Large intestine (tissue), 3 donors: ENCODE results near the gene FRMD3. TPM values are rescaled to one million over a fixed set of nuclear protein-coding genes. Genes with fewer than 3 reads are reported as not detected.

Experiments
- DNase-seq, 2 donors: peaks; one replicate each; pipeline versions ENCODE4 v3.0.0 to v3.0.0-alpha.2; 2013
- H3K27ac ChIP-seq: one replicate; pipeline ENCODE4 v1.5.1; 2013; ENCODE audit warnings: low read length
- H3K27me3 ChIP-seq: 2 replicates; pipeline ENCODE4 v1.6.1; 2013; ENCODE audit warnings: low read length; ENCODE audit not compliant: control insufficient read depth, insufficient read depth
- H3K36me3 ChIP-seq: 2 replicates; pipeline ENCODE4 v1.6.1; 2013; ENCODE audit warnings: low read length; ENCODE audit not compliant: control insufficient read depth, insufficient read depth
- H3K4me1 ChIP-seq: one replicate; pipeline ENCODE4 v1.6.1; 2013; ENCODE audit warnings: low read length; ENCODE audit not compliant: control insufficient read depth, insufficient read depth
- H3K4me3 ChIP-seq: one replicate; pipeline ENCODE4 v1.5.1; 2013; ENCODE audit warnings: low read length
- H3K9me3 ChIP-seq: one replicate; pipeline ENCODE4 v1.6.1; 2013; ENCODE audit warnings: mild to moderate bottlenecking, low read depth, low read length, moderate library complexity; ENCODE audit not compliant: control insufficient read depth
- WGBS: methylation state at CpG from one replicate; pipeline ENCODE4 v1.1.5; 2013; ENCODE audit warnings: low lambda C conversion rate; ENCODE audit not compliant: insufficient coverage; 5-methylcytosine and 5-hydroxymethylcytosine counted together
- polyA plus RNA-seq: library from polyadenylated mRNA; unstranded; fragments of 120-200 nt; gene quantifications from one replicate; pipeline ENCODE4 v1.2.1, GENCODE V29; 2013

The FRMD3 gene
- polyA plus RNA-seq, 1 donor = 4.4 TPM

- Histone ChIP-seq H3K27me3 (peaks cover 13% of the 10 kb centered on the region), H3K27ac (no peak overlapping the region), H3K9me3 (no peaks in the 10 kb centered on the region), H3K4me1 (no peaks in the 10 kb centered on the region), H3K36me3 (no peaks in the 10 kb centered on the region), H3K4me3 (no peak overlapping the region)
- WGBS = no CpG with 5 or more reads among the region's 2 CpGs
- no peak for DNase-seq
These were observed 337.7 kb downstream of the FRMD3 start for GRCh38 chr9:83200531-83200930.

- Histone ChIP-seq H3K27me3 (peaks cover 13% of the 10 kb centered on the region), H3K4me1 (no peaks in the 10 kb centered on the region), H3K4me3 (no peak overlapping the region), H3K36me3 (no peaks in the 10 kb centered on the region), H3K27ac (no peak overlapping the region), H3K9me3 (no peaks in the 10 kb centered on the region)
- DNase-seq = no peak
- WGBS = no CpG with 5 or more reads among the region's 6 CpGs
These were observed 338.4 kb downstream of the FRMD3 start for GRCh38 chr9:83199832-83200231.

- Histone ChIP-seq H3K36me3 (no peaks in the 10 kb centered on the region), H3K9me3 (no peaks in the 10 kb centered on the region), H3K27me3 (peaks cover 13% of the 10 kb centered on the region), H3K4me1 (no peaks in the 10 kb centered on the region), H3K27ac (no peak overlapping the region), H3K4me3 (no peak overlapping the region)
- no CpG with 5 or more reads among the region's 5 CpGs for WGBS
- peak; percentile 22 to 43 for DNase-seq
These were observed 339.0 kb downstream of the FRMD3 start for GRCh38 chr9:83199240-83199639.

GRCh38 chr9:83198371-83198770, 339.8 kb downstream of the FRMD3 start:
- H3K4me1 ChIP-seq = no peaks in the 10 kb centered on the region
- no peaks in the 10 kb centered on the region for H3K9me3 ChIP-seq
- no peaks in the 10 kb centered on the region for H3K36me3 ChIP-seq
- no peak overlapping the region for H3K27ac ChIP-seq
- H3K4me3 ChIP-seq = no peak overlapping the region
- DNase-seq = no peak
- WGBS = 60% methylated on average over 2 of the region's 3 CpGs
- peaks cover 13% of the 10 kb centered on the region for H3K27me3 ChIP-seq

- Histone ChIP-seq H3K36me3 (no peaks in the 10 kb centered on the region), H3K4me1 (no peaks in the 10 kb centered on the region), H3K4me3 (no peak overlapping the region), H3K27me3 (peaks cover 13% of the 10 kb centered on the region), H3K27ac (no peak overlapping the region), H3K9me3 (no peaks in the 10 kb centered on the region)
- WGBS = 63% methylated on average over 1 of the region's 6 CpGs
- no peak for DNase-seq
These were observed 340.6 kb downstream of the FRMD3 start for GRCh38 chr9:83197591-83197990.

GRCh38 chr9:83196946-83197345, 341.3 kb downstream of the FRMD3 start:
- Histone ChIP-seq H3K27ac (no peak overlapping the region), H3K4me1 (no peaks in the 10 kb centered on the region), H3K27me3 (peaks cover 13% of the 10 kb centered on the region), H3K4me3 (no peak overlapping the region), H3K36me3 (no peaks in the 10 kb centered on the region), H3K9me3 (no peaks in the 10 kb centered on the region)
- DNase-seq = no peak
- WGBS = no CpG with 5 or more reads among the region's 2 CpGs

Other genes starting within 250 kb of the FRMD3 start
- gene IDNK, start 84.7 kb upstream of the FRMD3 start, polyA plus RNA-seq = 12.9 TPM
- 74.7 TPM for gene UBQLN1, start 169.6 kb upstream of the FRMD3 start, polyA plus RNA-seq